Measurements from ENCODE around the gene ULK4.
A peak's percentile ranks its signal among the peaks of the same experiment; 100 is the strongest.

The ULK4 gene

GRCh38 chr3:41274944-41275668 lies 686.8 kb downstream of the ULK4 start:
- no peak overlapping the region for H3K27ac ChIP-seq (ENCODE audit: low read depth, low read length)

DNA sequence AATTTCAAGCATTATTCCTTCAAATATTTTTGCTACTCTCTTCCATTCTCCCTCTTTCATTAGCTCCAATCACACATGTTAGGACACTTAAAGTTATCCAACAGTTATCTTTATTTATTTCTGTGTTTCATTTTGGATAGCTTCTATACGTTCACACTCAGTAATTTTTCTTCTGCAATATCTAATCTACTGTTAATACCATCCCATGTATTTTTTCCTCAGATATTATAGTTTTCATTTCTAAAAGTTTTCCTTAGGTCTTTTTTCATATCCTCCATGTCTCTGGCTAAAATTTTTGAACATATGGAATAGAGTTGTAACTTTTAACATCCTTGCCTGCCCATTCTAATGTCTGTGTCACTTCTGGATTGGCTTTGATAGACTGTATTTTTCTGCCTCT lies 689.2 kb downstream of the ULK4 start:
- H3K27ac ChIP-seq (ENCODE audit: low read depth, low read length): no peak overlapping the region
- no peaks in the 10 kb centered on the region for H3K36me3 ChIP-seq (ENCODE audit: control insufficient read depth, insufficient read depth, low read length)
- H4K5ac ChIP-seq (ENCODE audit: low read length): no peak overlapping the region
- no peak overlapping the region for H3K23ac ChIP-seq (ENCODE audit: low read length)
- no peak overlapping the region for H3K56ac ChIP-seq (ENCODE audit: low read length)
- no peaks in the 10 kb centered on the region for H3K79me1 ChIP-seq (ENCODE audit: low read length)
- H2BK15ac ChIP-seq (replicated peaks; ENCODE audit: low read depth): no peak overlapping the region
- H3K4me2 ChIP-seq (ENCODE audit: low read length): no peak overlapping the region
- H3K18ac ChIP-seq (ENCODE audit: low read length): no peak overlapping the region
- no peak overlapping the region for H2BK5ac ChIP-seq (ENCODE audit: low read length)
- no peak overlapping the region for H2AK5ac ChIP-seq (ENCODE audit: low read length)
- H3K79me2 ChIP-seq (ENCODE audit: control insufficient read depth, insufficient read depth, low read length): no peaks in the 10 kb centered on the region
- no peak for DNase-seq
- no CpG with 5 or more reads among the region's 1 CpG for whole genome bisulfite sequencing (ENCODE audit: extremely low coverage, insufficient coverage, low lambda C conversion rate)
- no peaks in the 10 kb centered on the region for H3K4me1 ChIP-seq (ENCODE audit: control insufficient read depth, low read depth, low read length)
- H3K27me3 ChIP-seq (ENCODE audit: insufficient read depth, low read length, poor library complexity): no peaks in the 10 kb centered on the region
- H3K9ac ChIP-seq (ENCODE audit: low read length): no peak overlapping the region
- H3K4me3 ChIP-seq (ENCODE audit: low read length): no peak overlapping the region
- no peak overlapping the region for H4K8ac ChIP-seq (ENCODE audit: low read depth, low read length)
- no peak overlapping the region for H3K4ac ChIP-seq (ENCODE audit: low read depth, low read length)
- no peak overlapping the region for H2BK120ac ChIP-seq (ENCODE audit: low read depth, low read length)

More at GRCh38 chr3:41274944-41275668, 686.8 kb downstream of the ULK4 start:
- H3K9ac ChIP-seq (ENCODE audit: low read length): no peak overlapping the region
- no peak overlapping the region for H4K5ac ChIP-seq (ENCODE audit: low read length)
- H3K4me3 ChIP-seq (ENCODE audit: low read length): no peak overlapping the region
- H4K8ac ChIP-seq (ENCODE audit: low read depth, low read length): no peak overlapping the region
- no peaks in the 10 kb centered on the region for H3K36me3 ChIP-seq (ENCODE audit: control insufficient read depth, insufficient read depth, low read length)
- H3K79me2 ChIP-seq (ENCODE audit: control insufficient read depth, insufficient read depth, low read length): no peaks in the 10 kb centered on the region
- no peak overlapping the region for H3K18ac ChIP-seq (ENCODE audit: low read length)
- no peaks in the 10 kb centered on the region for H3K4me1 ChIP-seq (ENCODE audit: control insufficient read depth, low read depth, low read length)
- DNase-seq: no peak
- no peaks in the 10 kb centered on the region for H3K27me3 ChIP-seq (ENCODE audit: insufficient read depth, low read length, poor library complexity)
- H2BK5ac ChIP-seq (ENCODE audit: low read length): no peak overlapping the region
- H2BK120ac ChIP-seq (ENCODE audit: low read depth, low read length): no peak overlapping the region
- no peak overlapping the region for H3K56ac ChIP-seq (ENCODE audit: low read length)
- H3K4me2 ChIP-seq (ENCODE audit: low read length): no peak overlapping the region
- H3K23ac ChIP-seq (ENCODE audit: low read length): no peak overlapping the region
- H2BK15ac ChIP-seq (replicated peaks; ENCODE audit: low read depth): no peak overlapping the region
- H3K4ac ChIP-seq (ENCODE audit: low read depth, low read length): no peak overlapping the region
- H2AK5ac ChIP-seq (ENCODE audit: low read length): no peak overlapping the region
- H3K79me1 ChIP-seq (ENCODE audit: low read length): no peaks in the 10 kb centered on the region

DNA sequence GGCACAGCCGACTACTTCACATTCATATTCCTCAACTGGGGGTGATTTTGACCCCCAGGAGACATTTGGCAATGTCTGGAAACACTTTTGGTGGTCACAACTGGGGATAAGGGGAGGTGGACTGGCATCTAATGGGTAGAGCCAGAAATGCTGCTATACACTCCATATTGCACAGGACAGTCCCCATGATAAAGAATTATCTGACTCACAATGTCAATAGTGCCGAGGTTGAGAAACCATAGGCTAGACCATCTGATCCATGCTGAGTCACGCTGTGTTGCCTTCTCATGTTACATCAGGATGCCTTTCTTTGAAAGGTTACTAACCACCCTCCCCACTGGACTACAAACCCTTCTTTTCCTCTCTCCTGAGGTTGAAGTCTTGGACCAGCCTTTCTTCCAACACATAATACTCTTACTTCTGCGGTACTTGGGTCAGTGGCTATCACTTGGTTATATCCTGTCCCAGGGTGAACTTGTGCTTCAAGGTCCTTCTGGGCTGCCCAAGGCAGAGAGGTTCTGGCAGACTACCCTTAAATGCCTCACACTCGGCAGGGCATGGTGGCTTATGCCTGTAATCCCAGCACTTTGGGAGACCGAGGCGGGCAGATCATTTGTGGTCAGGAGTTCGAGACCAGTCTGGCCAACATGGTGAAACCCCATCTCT lies 693.8 kb downstream of the ULK4 start:
- Histone ChIP-seq H3K18ac (ENCODE audit: low read length) (no peak overlapping the region), H3K4me1 (ENCODE audit: control insufficient read depth, low read depth, low read length) (no peaks in the 10 kb centered on the region), H3K4ac (ENCODE audit: low read depth, low read length) (no peak overlapping the region), H3K27ac (ENCODE audit: low read depth, low read length) (no peak overlapping the region), H3K79me2 (ENCODE audit: control insufficient read depth, insufficient read depth, low read length) (no peaks in the 10 kb centered on the region), H3K56ac (ENCODE audit: low read length) (no peak overlapping the region), H3K27me3 (ENCODE audit: insufficient read depth, low read length, poor library complexity) (no peaks in the 10 kb centered on the region), H2BK120ac (ENCODE audit: low read depth, low read length) (no peak overlapping the region), H4K8ac (ENCODE audit: low read depth, low read length) (no peak overlapping the region), H3K9ac (ENCODE audit: low read length) (no peak overlapping the region), H3K23ac (ENCODE audit: low read length) (no peak overlapping the region), H3K4me2 (ENCODE audit: low read length) (no peak overlapping the region), H2BK5ac (ENCODE audit: low read length) (no peak overlapping the region), H2AK5ac (ENCODE audit: low read length) (no peak overlapping the region), H2BK15ac (replicated peaks; ENCODE audit: low read depth) (no peak overlapping the region), H3K36me3 (ENCODE audit: control insufficient read depth, insufficient read depth, low read length) (no peaks in the 10 kb centered on the region), H3K79me1 (ENCODE audit: low read length) (no peaks in the 10 kb centered on the region), H3K4me3 (ENCODE audit: low read length) (no peak overlapping the region), H4K5ac (ENCODE audit: low read length) (no peak overlapping the region)
- peak; percentile 33 for DNase-seq
- WGBS (ENCODE audit: extremely low coverage, insufficient coverage, low lambda C conversion rate): no CpG with 5 or more reads among the region's 8 CpGs

DNA sequence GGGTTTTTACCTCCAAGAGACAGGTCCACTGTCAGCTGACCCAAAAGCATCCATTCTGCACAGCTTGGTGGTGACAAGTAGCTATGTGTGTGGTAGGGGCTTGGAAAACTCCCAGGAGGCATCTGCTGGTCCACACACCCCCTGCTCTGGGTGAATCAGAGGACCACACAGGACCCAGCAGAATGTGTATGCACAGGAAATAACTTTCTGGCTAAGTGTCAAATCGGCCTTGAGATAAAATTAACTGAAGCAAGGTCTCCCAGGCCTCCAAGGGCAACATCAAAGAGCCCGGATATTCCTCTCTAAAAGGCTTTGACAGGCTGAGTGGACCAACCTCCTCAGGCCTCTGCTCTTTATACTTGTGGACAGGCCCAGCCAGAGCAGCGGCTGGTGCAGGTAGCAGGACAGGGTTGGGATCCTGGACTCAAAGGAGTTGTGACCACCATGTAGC lies 696.1 kb downstream of the ULK4 start:
- Histone ChIP-seq H2BK120ac (ENCODE audit: low read depth, low read length) (no peak overlapping the region), H2BK15ac (replicated peaks; ENCODE audit: low read depth) (no peak overlapping the region), H2AK5ac (ENCODE audit: low read length) (no peak overlapping the region), H3K79me2 (ENCODE audit: control insufficient read depth, insufficient read depth, low read length) (no peaks in the 10 kb centered on the region), H3K9ac (ENCODE audit: low read length) (no peak overlapping the region), H3K79me1 (ENCODE audit: low read length) (no peaks in the 10 kb centered on the region), H3K4me2 (ENCODE audit: low read length) (no peak overlapping the region), H3K27me3 (ENCODE audit: insufficient read depth, low read length, poor library complexity) (no peaks in the 10 kb centered on the region), H3K18ac (ENCODE audit: low read length) (no peak overlapping the region), H3K36me3 (ENCODE audit: control insufficient read depth, insufficient read depth, low read length) (no peaks in the 10 kb centered on the region), H3K4me3 (ENCODE audit: low read length) (no peak overlapping the region), H4K5ac (ENCODE audit: low read length) (no peak overlapping the region), H3K23ac (ENCODE audit: low read length) (no peak overlapping the region), H2BK5ac (ENCODE audit: low read length) (no peak overlapping the region), H3K4me1 (ENCODE audit: control insufficient read depth, low read depth, low read length) (no peaks in the 10 kb centered on the region), H3K56ac (ENCODE audit: low read length) (no peak overlapping the region), H4K8ac (ENCODE audit: low read depth, low read length) (no peak overlapping the region), H3K4ac (ENCODE audit: low read depth, low read length) (no peak overlapping the region), H3K27ac (ENCODE audit: low read depth, low read length) (no peak overlapping the region)
- no CpG with 5 or more reads among the region's 3 CpGs for WGBS (ENCODE audit: extremely low coverage, insufficient coverage, low lambda C conversion rate)
- no peak for DNase-seq

DNA sequence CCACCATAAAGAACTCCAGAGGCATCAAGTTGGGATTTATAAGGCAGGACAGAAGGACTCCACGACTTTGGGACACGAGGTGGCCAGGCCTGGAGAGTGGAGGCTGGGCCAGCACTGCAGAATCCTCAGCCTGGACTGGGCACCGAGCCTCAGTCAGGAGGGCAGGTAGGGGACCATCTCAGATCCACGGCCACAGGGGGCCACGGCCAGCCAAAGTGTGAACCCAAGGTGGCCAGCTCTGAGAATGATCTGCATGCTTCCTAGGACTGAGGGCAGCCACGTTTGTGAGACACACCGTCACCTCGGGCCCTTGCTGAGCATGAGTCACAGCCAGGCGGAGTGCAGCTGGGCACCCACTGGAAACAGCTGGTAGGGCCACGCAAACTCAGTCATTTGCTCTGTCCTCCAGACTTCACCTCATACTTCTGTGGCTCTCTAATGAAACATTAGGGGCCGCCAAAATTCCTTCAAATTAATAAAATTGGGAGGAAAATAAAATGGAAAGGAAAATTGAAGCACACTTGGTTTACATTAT lies 696.8 kb downstream of the ULK4 start:
- Histone ChIP-seq H3K27ac (ENCODE audit: low read depth, low read length) (no peak overlapping the region), H2BK15ac (replicated peaks; ENCODE audit: low read depth) (no peak overlapping the region), H3K79me1 (ENCODE audit: low read length) (no peaks in the 10 kb centered on the region), H4K8ac (ENCODE audit: low read depth, low read length) (no peak overlapping the region), H4K5ac (ENCODE audit: low read length) (no peak overlapping the region), H3K4me2 (ENCODE audit: low read length) (no peak overlapping the region), H2AK5ac (ENCODE audit: low read length) (no peak overlapping the region), H3K18ac (ENCODE audit: low read length) (no peak overlapping the region), H3K36me3 (ENCODE audit: control insufficient read depth, insufficient read depth, low read length) (no peaks in the 10 kb centered on the region), H3K4me3 (ENCODE audit: low read length) (no peak overlapping the region), H3K23ac (ENCODE audit: low read length) (no peak overlapping the region), H3K4ac (ENCODE audit: low read depth, low read length) (no peak overlapping the region), H3K27me3 (ENCODE audit: insufficient read depth, low read length, poor library complexity) (no peaks in the 10 kb centered on the region), H3K79me2 (ENCODE audit: control insufficient read depth, insufficient read depth, low read length) (no peaks in the 10 kb centered on the region), H3K56ac (ENCODE audit: low read length) (no peak overlapping the region), H3K9ac (ENCODE audit: low read length) (no peak overlapping the region), H2BK120ac (ENCODE audit: low read depth, low read length) (no peak overlapping the region), H3K4me1 (ENCODE audit: control insufficient read depth, low read depth, low read length) (no peaks in the 10 kb centered on the region), H2BK5ac (ENCODE audit: low read length) (no peak overlapping the region)
- no CpG with 5 or more reads among the region's 11 CpGs for WGBS (ENCODE audit: extremely low coverage, insufficient coverage, low lambda C conversion rate)
- DNase-seq: no peak

Data from mesendoderm (in vitro differentiated cells).